Chondrocyte (in vitro differentiated cells): Measurements from ENCODE around the gene PRRC2C. TPM values are rescaled to one million over a fixed set of nuclear protein-coding genes. Genes with fewer than 3 reads are reported as not detected.

ENCODE experiments used
- DNase-seq: peaks from one replicate; pipeline ENCODE4 v3.0.0; 2021; ENCODE audit warnings: mixed read lengths, low spot score
- H3K27ac Mint-ChIP-seq: one replicate; pipeline ENCODE4 v1.8.0; 2021; ENCODE audit warnings: mild to moderate bottlenecking, moderate library complexity, mixed read lengths; ENCODE audit not compliant: unreplicated experiment
- H3K27me3 Mint-ChIP-seq: 2 replicates; pipeline ENCODE4 v1.8.0; 2021; ENCODE audit warnings: low read depth, mixed read lengths
- H3K36me3 Mint-ChIP-seq: 2 replicates; pipeline ENCODE4 v1.8.0; 2021; ENCODE audit warnings: low read depth, mixed read lengths
- H3K4me1 Mint-ChIP-seq: 2 replicates; pipeline ENCODE4 v1.8.0; 2021; ENCODE audit warnings: low read depth, mild to moderate bottlenecking, mixed read lengths
- H3K4me3 Mint-ChIP-seq: one replicate; pipeline ENCODE4 v1.8.0; 2021; ENCODE audit warnings: mild to moderate bottlenecking, moderate library complexity, mixed read lengths; ENCODE audit not compliant: unreplicated experiment
- H3K9me3 Mint-ChIP-seq: 2 replicates; pipeline ENCODE4 v1.8.0; 2021; ENCODE audit warnings: low read depth, mixed read lengths
- CTCF ChIP-seq: fragments of 200-600 bp; sonication (generic); IDR thresholded peaks from 2 replicates; pipeline ENCODE4 v1.5.0; 2021; ENCODE audit warnings: antibody characterized with exemption, mild to moderate bottlenecking, moderate library complexity
- total RNA-seq: library from RNA; stranded (reverse); gene quantifications from 3 replicates; pipeline ENCODE4 v1.2.1, GENCODE V29; 2021

PRRC2C gene
- total RNA-seq, 1 donor from 2014 or later: 146 TPM

GRCh38 chr1:171486048-171486519, 754 bp downstream of the PRRC2C start:
- H3K36me3 Mint-ChIP-seq: no peaks in the 10 kb centered on the region
- no peak for TF ChIP-seq CTCF
- no peaks in the 10 kb centered on the region for H3K27me3 Mint-ChIP-seq
- peak overlapping the region; percentile 82 for H3K4me3 Mint-ChIP-seq
- peaks cover 47% of the 10 kb centered on the region for H3K4me1 Mint-ChIP-seq
- peak overlapping the region; percentile 96 for H3K27ac Mint-ChIP-seq
- no peak for DNase-seq
- no peaks in the 10 kb centered on the region for H3K9me3 Mint-ChIP-seq

DNA sequence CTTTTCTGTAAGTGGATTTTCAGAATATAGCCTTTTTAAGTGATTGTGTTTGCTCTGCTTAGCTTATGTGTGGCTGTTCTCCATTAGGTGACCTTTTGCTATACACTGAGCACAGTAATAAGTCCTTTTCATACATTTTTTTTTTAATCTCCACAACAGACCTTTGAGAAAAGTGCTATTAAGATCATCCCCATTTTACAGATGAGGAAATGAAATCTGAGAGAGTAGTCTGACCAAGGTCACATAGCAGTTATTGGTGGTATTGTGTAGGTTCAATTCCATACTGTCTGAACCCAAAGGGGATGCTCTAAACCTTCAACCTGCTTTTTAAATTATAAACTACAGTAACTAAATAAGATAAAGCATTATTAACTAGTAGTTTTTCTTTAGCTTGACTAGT, 1.7 kb downstream of the PRRC2C start:
- no peak for DNase-seq
- peak overlapping the region; percentile 82 for H3K4me3 Mint-ChIP-seq
- no peaks in the 10 kb centered on the region for H3K36me3 Mint-ChIP-seq
- no peaks in the 10 kb centered on the region for H3K9me3 Mint-ChIP-seq
- H3K4me1 Mint-ChIP-seq: peaks cover 51% of the 10 kb centered on the region
- no peak for TF ChIP-seq CTCF
- peak overlapping the region; percentile 96 for H3K27ac Mint-ChIP-seq
- H3K27me3 Mint-ChIP-seq: no peaks in the 10 kb centered on the region

DNA sequence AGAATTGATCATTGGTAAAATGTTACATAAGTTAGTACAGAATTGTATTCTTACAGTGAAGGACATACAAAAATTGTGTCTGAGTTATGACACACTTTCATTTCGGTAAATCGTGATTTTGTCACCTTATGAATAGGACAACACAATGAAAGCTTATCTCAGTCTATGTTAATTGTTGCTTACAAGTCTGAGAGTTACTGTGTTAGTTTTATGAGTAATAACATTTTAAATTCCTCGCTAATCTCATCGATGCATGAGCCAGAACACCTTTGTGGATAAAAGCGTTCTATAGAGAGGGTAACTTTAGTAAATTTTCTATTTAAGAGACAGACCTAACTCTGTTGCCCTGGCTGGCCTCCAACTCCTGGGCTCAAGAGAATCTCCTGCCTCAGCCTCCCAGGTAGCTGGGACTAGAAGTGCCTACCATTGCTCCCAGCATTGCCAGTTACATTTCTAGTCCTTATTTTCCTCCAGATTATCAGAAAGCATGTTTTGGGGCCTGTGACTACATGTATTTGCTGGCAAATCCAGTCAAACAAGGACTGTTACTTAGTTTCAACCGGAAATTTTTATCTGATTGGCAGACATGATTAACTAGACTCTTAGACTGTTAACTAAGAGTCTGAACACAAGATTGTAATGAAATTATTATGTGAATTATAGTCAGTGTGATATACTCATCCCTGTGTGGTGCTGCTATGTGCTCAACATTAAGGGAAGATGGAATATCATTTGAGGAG, 3.0 kb downstream of the PRRC2C start:
- Mint-ChIP-seq H3K9me3 (no peaks in the 10 kb centered on the region), H3K27ac (peak overlapping the region; percentile 45), H3K4me1 (peaks cover 58% of the 10 kb centered on the region), H3K27me3 (no peaks in the 10 kb centered on the region), H3K4me3 (peak overlapping the region; percentile 5), H3K36me3 (no peaks in the 10 kb centered on the region)
- no peak for TF ChIP-seq CTCF
- no peak for DNase-seq

GRCh38 chr1:171494076-171494475, 8.7 kb downstream of the PRRC2C start:
- Mint-ChIP-seq H3K4me1 (peaks cover 54% of the 10 kb centered on the region), H3K36me3 (no peaks in the 10 kb centered on the region), H3K9me3 (no peaks in the 10 kb centered on the region), H3K27me3 (no peaks in the 10 kb centered on the region), H3K4me3 (no peak overlapping the region), H3K27ac (peak overlapping the region; percentile 51)
- TF ChIP-seq CTCF: no peak
- DNase-seq: no peak

GRCh38 chr1:171495444-171495843, 10.1 kb downstream of the PRRC2C start:
- no peaks in the 10 kb centered on the region for H3K9me3 Mint-ChIP-seq
- H3K4me3 Mint-ChIP-seq: no peak overlapping the region
- DNase-seq: no peak
- H3K27ac Mint-ChIP-seq: peak overlapping the region; percentile 73
- no peaks in the 10 kb centered on the region for H3K27me3 Mint-ChIP-seq
- H3K4me1 Mint-ChIP-seq: peaks cover 47% of the 10 kb centered on the region
- no peak for TF ChIP-seq CTCF
- H3K36me3 Mint-ChIP-seq: peaks cover 2% of the 10 kb centered on the region
